Measurements from ENCODE around the gene CRTAC1. TPM values are rescaled to one million over a fixed set of nuclear protein-coding genes. Genes with fewer than 3 reads are reported as not detected.

CRTAC1 gene
- total and polyA plus RNA-seq, 10 of the 15 experiments (the other 5 are each of a cell fraction or from before 2014, with no cell fraction given) = 0.10 TPM; not detected in 9

GRCh38 chr10:97830064-97830463 is 200.4 kb downstream of the CRTAC1 start:
- Histone ChIP-seq H3K79me2 (ENCODE audit: control insufficient read depth, insufficient read depth, low read length) (no peaks in the 10 kb centered on the region), H2AFZ (ENCODE audit: control insufficient read depth, low read depth, low read length) (no peak overlapping the region), H3K4me2 (ENCODE audit: control insufficient read depth, insufficient read depth) (no peak overlapping the region), H4K20me1 (ENCODE audit: control insufficient read depth, insufficient read depth) (no peaks in the 10 kb centered on the region), H3K9ac (ENCODE audit: control insufficient read depth, insufficient read depth, low read length) (no peak overlapping the region), H3K4me1 (ENCODE audit: control insufficient read depth, insufficient read depth, low read length) (no peaks in the 10 kb centered on the region), H3K27me3 (replicated peaks in 1 of 2; ENCODE audit: control insufficient read depth in 2 of 2, insufficient read depth in 2 of 2, low read length in 1 of 2) (peaks cover 0 to 2% of the 10 kb centered on the region in 2 experiments; a peak in 1 of 4 replicates), H3K36me3 (ENCODE audit: control insufficient read depth in 2 of 2, insufficient read depth in 2 of 2, low read length in 1 of 2) (no peaks in the 10 kb centered on the region), H3K4me3 (no peak overlapping the region), H3K27ac (ENCODE audit: control insufficient read depth, insufficient read depth) (no peak overlapping the region), H3K9me3 (replicated peaks; ENCODE audit: control insufficient read depth, insufficient read depth, low read length) (no peaks in the 10 kb centered on the region)
- WGBS (ENCODE audit: insufficient coverage, insufficient replicate concordance, low lambda C conversion rate, missing lambda C conversion rate) = 5% methylated on average over 3 of the region's 3 CpGs
- POLR2A ChIA-PET = no interaction called here
- no peak for DNase-seq (ENCODE audit: low read depth, low spot score)
- FAIRE-seq = no peak
- no peak for TF ChIP-seq IKZF1 (conservative IDR thresholded peaks at IDR 0.05)
- no peak for TF ChIP-seq BACH1 (IDR thresholded peaks at IDR 0.05; ENCODE audit: borderline replicate concordance)
- TF ChIP-seq MLLT1 (IDR thresholded peaks at IDR 0.05) = no peak
- no peak for TF ChIP-seq PRDM15 (CRISPR knock-in tag; IDR thresholded peaks at IDR 0.05)
- no peak for TF ChIP-seq BMI1 (IDR thresholded peaks at IDR 0.05; ENCODE audit: borderline replicate concordance)
- no peak for TF ChIP-seq SREBF2 (IDR thresholded peaks at IDR 0.05; ENCODE audit: low read length)
- no peak for TF ChIP-seq PKNOX1 (IDR thresholded peaks at IDR 0.05)
- TF ChIP-seq ZNF592 (IDR thresholded peaks at IDR 0.05) = no peak
- TF ChIP-seq JUND (IDR thresholded peaks at IDR 0.05; ENCODE audit: low read depth, low read length) = no peak
- no peak for TF ChIP-seq ATF7 (IDR thresholded peaks at IDR 0.05; ENCODE audit: low read depth)
- TF ChIP-seq ATF3 (IDR thresholded peaks at IDR 0.05; ENCODE audit: borderline replicate concordance, extremely low read depth, low read depth, low read length) = no peak
- no peak for TF ChIP-seq PBX3 (IDR thresholded peaks at IDR 0.05; ENCODE audit: insufficient replicate concordance, low read depth, low read length)
- SMC1A ChIA-PET (ENCODE audit: uncharacterized antibody, unreplicated experiment) = no interaction called here
- in situ Hi-C loops (cut with MboI) = no loop called here
- intact Hi-C loops (cut with micrococcal nuclease; ENCODE audit: unreplicated experiment) = no loop called here
- no peak for ATAC-seq
- no TSS peak for BruUV-seq (replicated peaks)
- CTCF ChIA-PET = no interaction called here
- RAD21 ChIA-PET (ENCODE audit: unreplicated experiment) = no interaction called here

Data from GM12878 (cell line).